ENCODE results near the gene EIF2S2.

The EIF2S2 gene

GRCh38 chr20:34122274-34122980 lies 10.4 kb upstream of the EIF2S2 start:
- no peak for DNase-seq (ENCODE audit: low read depth)

DNA sequence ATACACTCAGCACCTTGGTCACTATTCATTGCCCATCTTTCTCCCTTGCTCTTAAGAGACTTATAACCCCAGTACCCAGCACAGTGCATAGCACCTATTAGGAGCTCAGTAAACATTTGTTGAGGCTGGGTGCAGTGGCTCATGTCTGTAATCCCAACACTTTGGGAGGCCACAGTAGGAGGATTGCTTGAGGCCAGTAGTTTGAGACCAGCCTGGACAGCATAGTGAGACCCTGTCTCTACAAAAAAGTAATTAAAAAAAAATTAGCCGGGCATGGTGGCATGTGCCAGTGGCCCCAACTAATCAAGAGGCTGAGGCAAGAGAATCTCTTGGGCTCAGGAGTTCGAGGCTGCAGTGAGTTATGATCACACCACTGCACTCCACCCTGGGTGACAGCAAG lies 8.2 kb upstream of the EIF2S2 start:
- no peak for DNase-seq (ENCODE audit: low read depth)

DNA sequence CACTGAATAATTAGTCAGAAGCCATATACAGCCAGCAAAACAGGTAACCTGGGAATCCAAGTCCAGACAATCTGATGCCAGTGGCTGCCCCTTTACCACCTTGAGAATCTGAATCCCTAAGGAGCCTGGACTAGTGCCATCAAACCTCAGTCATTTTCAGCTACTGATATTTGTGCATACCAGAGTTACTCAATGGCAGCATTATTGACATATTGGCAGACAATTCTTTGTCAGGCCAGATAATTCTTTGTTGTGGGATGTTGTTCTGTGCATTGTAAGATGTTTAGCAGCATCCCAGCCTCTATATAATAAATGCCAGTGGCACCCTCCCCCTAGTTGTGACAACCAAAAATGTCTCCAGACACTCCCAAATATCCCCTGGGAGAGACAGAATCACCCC lies 3.2 kb upstream of the EIF2S2 start:
- DNase-seq (ENCODE audit: low read depth): no peak

DNA sequence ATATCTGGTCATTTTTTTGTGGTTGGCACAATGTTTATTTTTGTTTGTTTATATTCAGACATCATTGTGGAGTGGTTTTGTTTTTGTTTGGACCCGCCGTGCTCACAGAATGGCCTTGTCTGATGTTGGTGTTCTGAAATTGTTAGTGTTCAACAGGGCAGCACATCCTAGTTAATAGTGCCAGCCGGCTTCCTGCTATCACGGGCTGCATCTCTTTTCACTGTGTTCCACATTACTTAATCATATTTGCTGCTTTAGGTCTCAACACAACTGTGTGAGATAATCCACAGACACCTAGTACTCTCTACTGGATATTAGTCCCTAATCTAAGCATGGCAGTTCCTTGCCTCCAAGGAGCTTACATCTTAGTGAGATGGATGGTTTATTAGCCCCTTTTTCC lies 2.8 kb upstream of the EIF2S2 start:
- no peak for DNase-seq (ENCODE audit: low read depth)

DNA sequence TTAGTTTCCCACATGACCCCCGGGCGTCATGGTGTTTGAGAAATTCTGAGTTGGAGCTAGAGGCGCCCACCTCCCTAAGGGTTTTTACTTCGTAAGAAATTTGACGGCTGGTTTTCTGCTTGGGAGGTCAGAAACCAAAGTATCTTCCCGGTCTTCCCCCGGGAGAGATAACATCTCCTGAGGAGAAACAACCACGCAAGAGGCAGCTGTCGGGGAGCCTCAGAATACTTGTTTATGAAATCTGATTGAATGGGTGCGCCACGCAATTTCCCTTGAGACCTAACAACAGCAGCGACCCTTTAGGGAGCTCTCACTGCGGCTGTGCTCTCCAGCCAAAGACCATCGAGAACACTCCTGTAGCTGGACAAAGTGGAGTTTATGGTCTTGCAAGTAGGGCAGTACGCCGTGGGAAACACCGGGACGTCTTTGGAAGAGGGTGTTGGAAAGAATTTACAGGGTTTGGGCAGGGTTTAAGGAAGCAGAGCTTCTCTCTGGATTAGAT lies 608 bp upstream of the EIF2S2 start:
- DNase-seq (ENCODE audit: low read depth): no peak

DNA sequence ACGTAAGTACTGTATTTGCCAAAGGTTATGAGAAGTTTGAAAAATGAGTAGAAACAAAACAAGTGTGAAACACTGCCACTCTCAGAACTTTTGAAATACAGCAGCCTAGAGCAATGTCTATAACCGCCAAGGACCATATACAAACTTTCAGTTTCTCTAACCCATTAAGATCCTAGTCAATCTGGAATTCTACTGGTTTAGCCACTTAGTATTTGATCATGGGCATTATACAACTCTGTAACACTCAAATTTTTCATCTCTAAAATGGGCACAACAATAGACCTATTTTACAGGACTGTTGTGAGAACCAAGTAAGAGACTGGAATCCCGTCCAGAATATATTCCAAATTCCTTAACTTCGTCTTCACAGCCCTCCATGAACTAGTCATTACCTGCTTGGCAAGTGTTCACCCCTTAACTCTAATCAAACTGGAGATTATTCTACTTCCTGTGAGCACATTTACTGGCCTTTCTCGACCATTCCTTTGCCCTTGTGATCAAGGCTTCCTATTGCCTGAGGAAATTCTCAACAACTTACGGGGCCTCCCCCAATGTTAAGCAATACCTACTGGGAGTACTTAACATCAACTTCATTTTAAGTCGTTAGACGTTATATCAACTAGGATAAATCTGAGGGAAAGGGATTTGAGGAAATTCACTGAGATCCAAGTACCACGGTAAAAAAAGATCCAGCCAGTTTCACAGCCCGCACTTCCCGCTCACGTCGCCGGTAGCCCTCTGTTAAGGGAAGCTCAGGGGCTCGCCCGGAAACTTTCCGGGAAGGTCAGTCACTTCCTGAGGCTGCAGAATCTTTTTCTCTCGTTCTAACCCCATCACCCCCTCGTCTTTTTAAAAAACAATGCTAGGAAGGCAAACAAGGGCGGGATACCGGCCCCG lies 1.1 kb downstream of the EIF2S2 start:
- no peak for DNase-seq (ENCODE audit: low read depth)

GRCh38 chr20:34110025-34110744 lies 1.9 kb downstream of the EIF2S2 start:
- no peak for DNase-seq (ENCODE audit: low read depth)

GRCh38 chr20:34109442-34109841 lies 2.6 kb downstream of the EIF2S2 start:
- DNase-seq (ENCODE audit: low read depth): no peak

DNA sequence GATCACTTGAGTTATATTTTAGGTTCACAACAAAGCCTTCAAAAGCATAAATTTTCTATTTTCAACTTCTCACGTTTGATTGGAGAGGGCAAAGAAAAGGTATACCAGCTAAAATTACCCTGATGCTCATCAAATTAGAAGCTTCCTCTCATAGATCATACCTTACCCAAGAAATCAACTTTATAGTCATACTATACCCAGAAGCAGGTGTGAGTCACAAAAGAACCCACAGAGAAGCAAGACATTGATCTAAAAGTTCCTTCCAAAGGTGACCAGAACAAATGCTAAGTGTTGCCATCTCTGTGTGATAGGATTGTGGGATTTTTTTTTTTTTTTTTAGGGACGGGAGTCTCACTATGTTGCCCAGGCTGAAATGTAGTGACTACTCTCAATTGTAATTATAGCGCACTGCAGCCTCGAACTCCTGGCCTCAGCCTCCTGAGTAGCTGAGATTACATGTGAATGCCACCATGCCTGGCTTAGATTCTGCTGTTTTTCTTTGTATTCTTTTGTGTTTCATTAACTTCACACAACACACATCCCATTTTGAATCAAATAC lies 3.3 kb downstream of the EIF2S2 start:
- DNase-seq (ENCODE audit: low read depth): no peak

- DNase-seq (ENCODE audit: low read depth): no peak
Measured at GRCh38 chr20:34105978-34106675, 5.9 kb downstream of the EIF2S2 start.

GRCh38 chr20:34104059-34104458 lies 8.0 kb downstream of the EIF2S2 start:
- no peak for DNase-seq (ENCODE audit: low read depth)

DNA sequence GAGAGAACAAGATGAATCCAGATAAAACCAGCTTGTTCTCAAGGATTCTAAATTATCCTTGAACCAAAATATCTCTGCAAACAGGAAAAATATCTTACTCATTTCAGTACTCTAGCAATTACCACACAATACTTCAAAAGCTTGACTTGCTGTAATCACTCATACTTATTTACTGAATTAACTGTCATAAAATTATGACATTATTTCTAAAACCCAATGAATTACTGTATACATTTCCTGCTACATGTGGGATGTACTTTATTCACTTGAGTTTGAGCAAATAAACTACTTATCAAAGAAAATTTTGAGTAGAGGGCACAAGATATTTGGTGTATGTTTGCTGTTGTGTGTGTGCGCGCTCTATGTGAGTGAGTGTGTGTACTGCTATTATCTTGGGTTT lies 9.7 kb downstream of the EIF2S2 start:
- DNase-seq (ENCODE audit: low read depth): no peak

DNA sequence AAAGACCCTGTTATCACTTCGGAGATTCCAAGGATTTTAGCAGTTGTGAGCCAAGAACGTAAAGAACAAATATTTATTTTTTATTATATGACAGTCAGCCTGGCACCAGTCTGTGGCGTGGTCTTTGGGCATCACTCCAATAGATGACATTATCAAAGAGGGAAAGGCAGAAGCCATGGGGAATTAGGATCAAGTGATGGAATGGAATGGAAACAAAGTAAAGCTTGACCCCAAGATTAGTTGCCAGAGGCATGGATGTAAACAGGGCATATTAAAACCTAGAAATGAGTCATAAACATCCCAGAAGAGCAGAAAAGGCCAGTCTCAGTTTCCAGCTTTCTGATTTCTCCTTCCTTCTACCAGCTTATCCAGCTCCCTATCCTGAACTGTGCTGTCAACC lies 11.5 kb downstream of the EIF2S2 start:
- DNase-seq (ENCODE audit: low read depth): no peak

GRCh38 chr20:34099675-34100074 lies 12.4 kb downstream of the EIF2S2 start:
- no peak for DNase-seq (ENCODE audit: low read depth)

DNA sequence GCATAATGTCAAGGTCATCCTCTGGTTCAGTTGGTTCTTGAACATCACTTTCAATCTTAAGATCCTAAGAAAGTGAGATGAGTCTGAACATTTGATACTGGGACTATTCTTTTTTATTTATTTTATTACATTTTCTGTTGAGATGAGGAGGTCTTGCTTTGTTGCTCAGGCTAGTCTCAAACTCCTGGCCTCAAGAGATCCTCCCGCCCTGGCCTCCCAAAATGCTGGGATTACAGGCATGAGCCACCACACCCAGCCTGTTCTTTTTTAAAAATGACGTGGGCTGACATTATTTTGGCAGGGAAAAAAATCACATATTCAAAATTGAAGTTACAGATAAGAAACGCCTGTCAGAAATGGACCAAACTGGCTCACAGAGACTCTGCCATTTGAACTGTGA lies 13.5 kb downstream of the EIF2S2 start:
- DNase-seq (ENCODE audit: low read depth): no peak

DNA sequence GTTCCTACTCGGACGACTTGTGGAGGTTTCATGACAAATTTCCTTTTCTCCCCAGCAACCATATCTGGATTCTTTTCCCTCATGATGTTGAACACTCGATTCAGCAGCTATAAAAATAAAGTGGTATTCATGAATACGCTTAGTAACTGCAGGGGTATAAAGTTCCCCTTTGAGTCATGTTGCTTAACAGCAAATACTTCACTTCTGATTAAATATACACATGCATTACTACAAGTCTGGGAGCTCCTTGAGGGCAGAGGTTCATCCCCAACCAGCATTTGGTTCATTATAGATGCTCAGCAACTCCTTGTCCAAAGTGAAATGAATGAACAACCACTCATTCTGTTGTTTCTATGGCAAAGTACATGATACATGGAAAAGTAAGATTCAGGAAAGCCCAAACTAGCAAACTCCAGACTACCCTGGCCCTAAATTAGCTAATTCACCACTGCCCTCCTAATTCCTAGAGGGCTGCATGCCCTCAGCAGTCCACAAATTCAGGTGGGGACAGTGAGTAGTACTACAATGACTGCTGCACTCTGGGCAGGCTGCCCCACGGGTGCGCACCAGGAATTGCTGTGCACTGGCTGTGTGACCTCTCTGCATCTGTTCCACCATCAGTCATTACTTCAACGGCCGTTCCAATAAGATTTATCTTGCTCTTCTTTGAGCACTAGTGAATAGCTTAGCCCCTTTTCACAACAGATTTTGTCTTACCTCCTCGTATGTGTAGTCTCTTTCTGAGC lies 15.2 kb downstream of the EIF2S2 start:
- no peak for DNase-seq (ENCODE audit: low read depth)

- DNase-seq (ENCODE audit: low read depth): no peak
Measured at GRCh38 chr20:34095825-34096224, 16.2 kb downstream of the EIF2S2 start.

- no peak for DNase-seq (ENCODE audit: low read depth)
Measured at GRCh38 chr20:34093895-34094294, 18.1 kb downstream of the EIF2S2 start.

GRCh38 chr20:34091637-34092200 lies 20.3 kb downstream of the EIF2S2 start:
- no peak for DNase-seq (ENCODE audit: low read depth)

DNA sequence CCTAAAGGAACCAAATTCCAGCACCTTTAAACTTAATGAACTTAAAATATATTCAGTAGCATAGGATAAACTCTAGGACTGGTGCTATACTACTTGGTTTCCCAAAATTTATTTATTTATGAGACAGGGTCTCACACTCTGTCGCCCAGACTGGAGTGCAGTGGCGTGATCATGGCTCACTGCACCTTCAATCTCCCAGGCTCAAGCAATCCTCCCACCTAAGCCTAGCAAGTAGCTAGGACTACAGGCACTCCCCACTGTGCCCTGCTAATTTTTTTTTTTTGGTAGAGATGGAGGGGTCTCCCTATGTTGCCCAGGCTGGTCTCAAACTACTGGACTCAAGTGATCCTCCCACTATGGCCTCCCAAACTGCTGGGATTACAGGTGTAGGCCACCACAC lies 21.4 kb downstream of the EIF2S2 start:
- DNase-seq (ENCODE audit: low read depth): no peak

Measured in T-helper 22 cell (primary cell).